HFF-Myc (cell line): ENCODE measurements around the gene STXBP6.

Experiments used
- DNase-seq: peaks from one replicate; pipeline ENCODE4 v3.0.0-alpha.2; 2011; ENCODE audit warnings: low read depth; ENCODE audit errors: extremely low read depth
- H3K4me3 ChIP-seq: replicated peaks from 2 replicates; pipeline ENCODE4 v1.5.1; 2011; ENCODE audit warnings: low read depth, mild to moderate bottlenecking, control low read depth, low read length
- CTCF ChIP-seq: IDR thresholded peaks from 2 replicates; pipeline ENCODE4 v1.5.1; 2012; ENCODE audit warnings: mild to moderate bottlenecking, low read depth, low read length, control low read depth; ENCODE audit errors: missing control alignments

The STXBP6 gene

GRCh38 chr14:25069879-25070278, 19.9 kb upstream of the STXBP6 start:
- DNase-seq: no peak
- H3K4me3 ChIP-seq: no peak overlapping the region
- no peak for TF ChIP-seq CTCF

GRCh38 chr14:25067600-25067999, 17.7 kb upstream of the STXBP6 start:
- DNase-seq: no peak
- H3K4me3 ChIP-seq: no peak overlapping the region
- TF ChIP-seq CTCF: no peak

- no peak for DNase-seq
- TF ChIP-seq CTCF: no peak
- no peak overlapping the region for H3K4me3 ChIP-seq
These were observed 12.0 kb upstream of the STXBP6 start for GRCh38 chr14:25062022-25062321.

DNA sequence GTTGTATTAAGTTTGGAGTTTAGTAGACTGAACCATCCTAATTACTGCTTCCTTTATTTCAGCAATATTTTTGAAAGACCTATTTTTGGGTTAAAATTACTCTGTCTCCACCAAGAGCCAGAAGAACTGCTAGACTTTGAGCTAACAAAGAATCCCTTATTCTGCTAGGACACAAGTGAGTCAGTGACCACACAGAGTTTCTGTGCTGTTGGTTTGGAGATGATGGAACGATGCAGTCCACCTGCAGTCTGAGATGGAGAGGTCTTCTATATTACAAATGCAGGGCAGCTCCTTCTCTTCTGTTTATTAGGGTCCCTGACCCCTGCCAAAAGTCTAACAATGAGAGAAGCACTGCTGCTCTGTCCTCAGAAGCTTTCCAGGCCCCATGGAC, 6.7 kb upstream of the STXBP6 start:
- no peak overlapping the region for H3K4me3 ChIP-seq
- TF ChIP-seq CTCF: no peak
- no peak for DNase-seq

GRCh38 chr14:25055992-25056687, 6.2 kb upstream of the STXBP6 start:
- no peak for TF ChIP-seq CTCF
- no peak for DNase-seq
- no peak overlapping the region for H3K4me3 ChIP-seq

DNA sequence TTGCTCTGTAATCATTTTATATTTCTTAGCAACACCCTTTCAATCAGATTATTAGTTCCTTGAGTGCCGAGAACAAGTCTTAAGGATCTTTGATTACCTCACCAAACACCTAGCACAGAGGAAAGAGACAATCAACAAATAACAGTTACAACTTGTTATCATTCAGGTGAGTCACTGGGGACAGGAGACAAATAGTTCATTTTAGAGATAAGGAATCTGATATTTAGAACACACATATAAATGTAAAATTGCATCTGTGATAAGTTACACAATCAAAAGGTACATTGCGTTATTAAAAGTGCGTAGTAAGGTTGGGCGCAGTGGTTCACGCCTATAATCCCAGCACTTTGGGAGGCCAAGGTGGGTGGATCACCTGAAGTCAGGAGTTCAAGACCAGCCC, 5.1 kb upstream of the STXBP6 start:
- no peak for TF ChIP-seq CTCF
- no peak overlapping the region for H3K4me3 ChIP-seq
- DNase-seq: no peak

DNA sequence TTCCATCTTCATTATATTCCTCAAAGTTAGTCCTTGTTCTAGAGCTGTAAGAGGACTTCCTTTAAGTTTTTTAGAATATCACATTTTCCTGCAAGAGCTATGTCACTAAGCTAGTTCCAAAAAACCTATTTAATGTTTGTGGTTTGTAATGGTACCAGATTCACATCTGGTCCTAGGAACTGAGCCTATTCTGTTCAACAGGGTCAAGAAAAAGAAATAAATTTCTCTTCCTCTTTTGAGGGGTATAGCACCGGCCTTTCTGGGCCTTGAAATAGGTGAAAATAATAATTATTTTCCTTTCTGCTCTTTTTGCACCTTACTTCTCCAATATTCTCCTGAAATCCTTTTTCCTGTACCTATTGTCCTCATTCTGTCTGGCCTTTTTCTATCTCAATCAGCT, 3.6 kb upstream of the STXBP6 start:
- no peak for TF ChIP-seq CTCF
- no peak for DNase-seq
- H3K4me3 ChIP-seq: no peak overlapping the region
